ENCODE measurements around the gene ANKDD1B. TPM values are rescaled to one million over a fixed set of nuclear protein-coding genes. Genes with fewer than 3 reads are reported as not detected.

ANKDD1B gene
- total and polyA plus RNA-seq, 10 donors, result 0.20 to 1.4 (median 0.40) TPM

DNA sequence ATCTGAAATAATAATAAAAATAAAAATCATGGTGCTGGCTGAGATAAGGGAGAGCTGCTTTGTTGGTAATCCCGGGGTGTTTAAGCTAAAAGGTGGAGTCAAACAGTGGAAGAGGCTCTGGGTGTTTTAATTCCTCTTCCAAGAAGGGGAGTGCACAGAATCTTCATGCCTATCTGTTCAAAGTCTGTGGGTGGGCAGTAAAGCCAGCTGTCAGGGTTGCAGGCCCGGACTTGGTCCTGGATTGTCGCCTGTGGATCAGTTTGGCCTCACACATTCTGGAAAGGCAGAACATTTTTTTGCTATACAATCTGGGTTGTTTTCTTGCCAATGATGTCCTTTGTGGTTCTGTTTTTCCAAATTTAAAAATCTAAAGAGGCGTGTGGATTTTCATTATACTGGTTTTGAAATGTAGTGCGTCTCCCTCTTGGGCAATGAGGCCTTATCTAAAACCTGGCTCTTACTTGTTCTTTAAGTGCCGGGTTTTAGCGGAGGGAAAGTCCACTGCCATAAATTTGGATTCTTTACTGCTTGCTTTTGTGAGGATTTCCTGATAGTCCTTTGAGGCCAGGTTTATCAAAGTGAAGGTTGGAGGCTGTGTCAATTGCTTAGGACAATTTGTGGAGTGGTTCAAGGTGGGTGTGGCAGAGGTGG is 5.8 kb downstream of the ANKDD1B start:
- intact Hi-C loops (cut with DNase I; ENCODE audit: low total_unique reads), result no loop called here
- Histone ChIP-seq H3K27ac (no peak overlapping the region), H3K4me1 (peaks cover 0 to 4% (median 0%) of the 10 kb centered on the region in 6 donors), H3K36me3 (no peaks in the 10 kb centered on the region), H3K4me3 (no peak overlapping the region), H3K9me3 (no peaks in the 10 kb centered on the region), H3K27me3 (replicated peaks in 1 of 7) (peaks cover 0 to 6% (median 0%) of the 10 kb centered on the region in 7 donors)
- DNase-seq, result no peak
- TF ChIP-seq CTCF (IDR thresholded peaks at IDR 0.05 in 8 of 11, conservative IDR thresholded peaks at IDR 0.05 in 3 of 11) (no peak), POLR2A (IDR thresholded peaks at IDR 0.05) (no peak), POLR2AphosphoS5 (IDR thresholded peaks at IDR 0.05) (no peak)
- WGBS, 5 donors, result 84 to 89% (median 86%) methylated on average over 7 of the region's 7 CpGs

DNA sequence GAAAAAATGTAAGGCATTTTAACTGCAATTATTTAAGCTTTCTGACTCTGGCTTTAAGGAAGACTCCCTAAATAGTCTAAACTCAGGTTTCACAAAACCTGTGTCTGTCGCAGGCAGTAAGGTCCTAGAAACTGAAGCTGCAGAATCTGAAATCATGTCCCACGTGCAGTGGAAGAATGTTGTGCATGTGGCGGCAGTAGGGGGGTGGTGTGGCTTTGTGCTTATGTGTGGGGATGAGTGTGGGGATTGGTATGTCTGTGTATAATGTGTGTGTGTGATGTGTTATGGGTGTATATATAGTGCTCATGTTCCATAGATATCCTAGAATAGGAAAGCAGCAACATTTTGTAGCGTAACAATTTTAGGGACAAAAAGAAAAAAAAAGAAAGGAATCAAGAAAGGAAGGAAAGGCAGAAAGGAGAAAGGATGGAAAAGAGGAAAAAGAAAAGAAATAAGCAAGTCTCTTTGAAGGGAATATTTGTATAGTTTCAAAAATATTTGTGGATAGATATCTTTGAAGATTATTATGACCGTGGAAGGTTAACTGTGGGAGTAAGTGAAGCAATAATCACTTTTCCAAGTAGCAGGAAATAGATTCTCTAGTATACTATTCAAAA is 6.6 kb downstream of the ANKDD1B start:
- no peaks in the 10 kb centered on the region for H3K9me3 ChIP-seq
- no peak for TF ChIP-seq POLR2A (IDR thresholded peaks at IDR 0.05)
- no peak for TF ChIP-seq CTCF (IDR thresholded peaks at IDR 0.05 in 8 of 11, conservative IDR thresholded peaks at IDR 0.05 in 3 of 11)
- no peak for TF ChIP-seq POLR2AphosphoS5 (IDR thresholded peaks at IDR 0.05)
- DNase-seq, result no peak
- H3K4me3 ChIP-seq, result no peak overlapping the region
- WGBS, 5 donors, result 76 to 93% (median 91%) methylated on average over 5 of the region's 5 CpGs
- H3K36me3 ChIP-seq, result no peaks in the 10 kb centered on the region
- intact Hi-C loops (cut with DNase I; ENCODE audit: low total_unique reads), result no loop called here
- H3K27me3 ChIP-seq (replicated peaks in 1 of 7), result no peaks in the 10 kb centered on the region
- H3K4me1 ChIP-seq, result no peaks in the 10 kb centered on the region
- no peak overlapping the region for H3K27ac ChIP-seq

DNA sequence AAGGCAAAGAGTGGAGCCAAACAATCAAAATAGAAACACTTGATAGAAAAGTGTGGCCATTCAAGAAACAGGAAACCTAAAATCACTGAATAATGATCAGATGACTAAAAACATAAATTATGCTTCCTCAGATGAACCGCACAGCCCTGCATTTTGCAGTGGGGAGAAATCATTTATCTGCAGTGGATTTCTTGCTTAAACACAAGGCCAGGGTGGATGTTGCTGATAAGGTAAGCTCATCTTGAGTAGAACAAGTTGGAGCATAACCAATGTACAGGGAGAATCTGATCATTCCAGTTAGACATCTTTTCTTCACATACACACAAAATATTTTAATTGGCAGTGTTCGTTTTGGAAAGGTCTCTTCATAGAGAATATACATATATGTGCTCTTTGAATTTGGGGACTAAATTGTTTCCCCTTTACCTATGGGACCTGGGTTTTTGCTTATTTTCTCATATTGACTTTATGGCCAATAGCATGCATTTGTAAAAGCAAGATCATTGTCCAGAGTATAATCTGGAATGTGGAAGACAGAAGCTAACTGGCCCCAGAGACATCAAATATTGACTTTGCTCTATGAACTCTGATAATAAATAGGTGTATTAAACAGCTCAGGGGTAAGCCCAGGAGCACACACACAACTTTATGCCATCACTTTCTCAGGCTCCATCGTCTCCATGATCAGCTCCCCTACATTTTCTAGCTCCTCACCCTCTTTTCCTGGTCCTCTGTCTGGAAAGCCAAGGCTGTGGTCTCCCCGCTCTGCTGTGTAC is 9.1 kb downstream of the ANKDD1B start:
- Histone ChIP-seq H3K4me1 (no peaks in the 10 kb centered on the region), H3K36me3 (no peaks in the 10 kb centered on the region), H3K4me3 (no peak overlapping the region), H3K9me3 (no peaks in the 10 kb centered on the region), H3K27me3 (replicated peaks in 1 of 7) (no peaks in the 10 kb centered on the region), H3K27ac (no peak overlapping the region)
- WGBS, 5 donors, result 52 to 67% (median 55%) methylated on average over 4 of the region's 4 CpGs
- intact Hi-C loops (cut with DNase I; ENCODE audit: low total_unique reads), result no loop called here
- TF ChIP-seq CTCF (IDR thresholded peaks at IDR 0.05 in 8 of 11, conservative IDR thresholded peaks at IDR 0.05 in 3 of 11), result no peak
- no peak for TF ChIP-seq POLR2A (IDR thresholded peaks at IDR 0.05)
- no peak for TF ChIP-seq POLR2AphosphoS5 (IDR thresholded peaks at IDR 0.05)
- DNase-seq, result no peak

GRCh38 chr5:75622564-75622963 is 11.3 kb downstream of the ANKDD1B start:
- H3K36me3 ChIP-seq, result no peaks in the 10 kb centered on the region
- WGBS, 5 donors, result 90 to 98% (median 97%) methylated on average over 4 of the region's 4 CpGs
- no peaks in the 10 kb centered on the region for H3K4me1 ChIP-seq
- no peak overlapping the region for H3K27ac ChIP-seq
- no peaks in the 10 kb centered on the region for H3K27me3 ChIP-seq (replicated peaks in 1 of 7)
- H3K9me3 ChIP-seq, result no peaks in the 10 kb centered on the region
- DNase-seq, result no peak
- no peak overlapping the region for H3K4me3 ChIP-seq
- TF ChIP-seq POLR2AphosphoS5 (IDR thresholded peaks at IDR 0.05) (no peak), POLR2A (IDR thresholded peaks at IDR 0.05) (no peak), CTCF (IDR thresholded peaks at IDR 0.05 in 8 of 11, conservative IDR thresholded peaks at IDR 0.05 in 3 of 11) (no peak)
- intact Hi-C loops (cut with DNase I; ENCODE audit: low total_unique reads), result no loop called here
